Uterus (tissue), 2 donors: ENCODE data around the gene ALMS1.

Experiments used
- CTCF ChIP-seq, 4 experiments: fragments of 200-600 bp in 2 of 4; fragments of 450-650 bp in 2 of 4; sonication (generic) in 2 of 4; IDR thresholded peaks; one replicate each; pipeline ENCODE4 v1.5.1; 2016 to 2019; ENCODE audit warnings: antibody characterized with exemption in 4 of 4, mild to moderate bottlenecking in 2 of 4, moderate library complexity in 1 of 4
- POLR2A ChIP-seq, 2 donors: fragments of 450-650 bp; IDR thresholded peaks; one replicate each; pipeline ENCODE4 v1.6.1; 2016; ENCODE audit warnings: antibody characterized with exemption in 2 of 2, mild to moderate bottlenecking in 1 of 2, moderate library complexity in 1 of 2

GRCh38 chr2:73640511-73640911 lies 254.9 kb downstream of the ALMS1 start:
- TF ChIP-seq POLR2A (IDR thresholded peaks at IDR 0.05) (no peak), CTCF (IDR thresholded peaks at IDR 0.05) (no peak)
